MV-4-11 (cell line): Measurements from ENCODE around the gene IBA57.

ENCODE experiments used
- DNase-seq: peaks from one replicate; lab custom pipeline; 2025; lab: John Stamatoyannopoulos, UW

IBA57 gene

GRCh38 chr1:228156941-228157728 lies 8.5 kb upstream of the IBA57 start:
- no peak for DNase-seq

- DNase-seq = no peak
These were observed 7.9 kb upstream of the IBA57 start for GRCh38 chr1:228157729-228158126.

- DNase-seq = no peak
These were observed 7.2 kb upstream of the IBA57 start for GRCh38 chr1:228158151-228159007.

GRCh38 chr1:228159008-228159665 lies 6.5 kb upstream of the IBA57 start:
- DNase-seq = no peak

- no peak for DNase-seq
These were observed 5.3 kb upstream of the IBA57 start for GRCh38 chr1:228160201-228160761.

- no peak for DNase-seq
These were observed 4.2 kb upstream of the IBA57 start for GRCh38 chr1:228161362-228161761.

GRCh38 chr1:228161866-228162265 lies 3.7 kb upstream of the IBA57 start:
- no peak for DNase-seq

GRCh38 chr1:228162286-228163006 lies 3.2 kb upstream of the IBA57 start:
- no peak for DNase-seq

GRCh38 chr1:228163007-228163753 lies 2.4 kb upstream of the IBA57 start:
- DNase-seq = no peak

- DNase-seq = no peak
These were observed 1.7 kb upstream of the IBA57 start for GRCh38 chr1:228163776-228164519.

GRCh38 chr1:228164561-228165371 lies 838 bp upstream of the IBA57 start:
- DNase-seq = peak; percentile 87

- DNase-seq = peak; percentile 69
These were observed 749 bp downstream of the IBA57 start for GRCh38 chr1:228166170-228166936.

GRCh38 chr1:228168563-228169270 lies 3.1 kb downstream of the IBA57 start:
- no peak for DNase-seq

GRCh38 chr1:228169345-228169744 lies 3.7 kb downstream of the IBA57 start:
- DNase-seq = peak; percentile 11

- no peak for DNase-seq
These were observed 5.1 kb downstream of the IBA57 start for GRCh38 chr1:228170666-228171065.

GRCh38 chr1:228171221-228171891 lies 5.8 kb downstream of the IBA57 start:
- DNase-seq = no peak
